ENCODE results near the gene NOTCH3.

NOTCH3 gene

GRCh38 chr19:15109768-15110417 is 90.9 kb downstream of the NOTCH3 start:
- peaks cover 49% of the 10 kb centered on the region for H3K36me3 ChIP-seq (ENCODE audit: control insufficient read depth, insufficient read depth, low read length)
- H3K9me3 ChIP-seq (ENCODE audit: control insufficient read depth, insufficient read depth, low read depth, low read length): peaks cover under 1% of the 10 kb centered on the region; the same call in 1 of the 2 replicates
- H3K27me3 ChIP-seq (ENCODE audit: control insufficient read depth, insufficient read depth, low read length): no peaks in the 10 kb centered on the region
- H3K9ac ChIP-seq (ENCODE audit: low read length): no peak overlapping the region
- H3K4me3 ChIP-seq (ENCODE audit: low read depth, low read length): no peak overlapping the region
- peaks cover 8% of the 10 kb centered on the region for H3K4me1 ChIP-seq (ENCODE audit: control insufficient read depth, insufficient read depth, low read length)
- H3K27ac ChIP-seq (ENCODE audit: low read depth, low read length): no peak overlapping the region
